ENCODE measurements around the gene NFYA.

GRCh38 chr6:41120058-41120457 is 47.3 kb downstream of the NFYA start:
- TF ChIP-seq CTCF (IDR thresholded peaks at IDR 0.05; ENCODE audit: low read depth, low read length, poor library complexity, severe bottlenecking) (no peak), EZH2phosphoT487 (IDR thresholded peaks at IDR 0.05; ENCODE audit: borderline replicate concordance, low read length) (no peak)
